ENCODE data around the gene ZNF14.

DNA sequence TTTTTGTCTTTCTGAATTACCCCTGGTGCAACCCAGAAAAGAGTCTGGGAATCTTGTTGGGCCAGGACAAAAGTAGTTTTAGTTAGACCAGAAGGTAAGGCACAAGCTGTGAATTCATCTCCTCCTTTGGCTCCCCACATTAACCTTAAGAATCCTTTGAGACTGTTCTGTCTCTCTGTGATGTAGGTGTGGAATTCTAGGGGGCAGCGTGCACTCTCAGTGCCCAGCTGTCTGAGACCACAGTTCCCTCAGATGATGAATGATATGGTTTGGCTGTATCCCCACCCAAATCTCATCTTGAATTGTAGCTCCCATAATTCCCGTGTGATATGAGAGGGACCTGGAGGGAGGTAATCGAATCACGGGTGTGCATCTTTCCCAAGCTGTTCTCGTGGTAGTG, 44.8 kb upstream of the ZNF14 start:
- TF ChIP-seq ZNF292 (tag by site-specific recombination; IDR thresholded peaks at IDR 0.05; ENCODE audit: borderline replicate concordance, low read depth) (no peak), SP2 (tag by site-specific recombination; IDR thresholded peaks at IDR 0.05) (no peak), YY1 (tag by site-specific recombination; IDR thresholded peaks at IDR 0.05) (no peak), ZBTB17 (tag by site-specific recombination; IDR thresholded peaks at IDR 0.05) (no peak), ZNF585B (tag by site-specific recombination; IDR thresholded peaks at IDR 0.05) (no peak), ZNF776 (tag by site-specific recombination; IDR thresholded peaks at IDR 0.05; ENCODE audit: borderline replicate concordance) (no peak), CTCF (tag by site-specific recombination; IDR thresholded peaks at IDR 0.05) (no peak), ZNF223 (tag by site-specific recombination; IDR thresholded peaks at IDR 0.05) (no peak), ZNF660 (tag by site-specific recombination; IDR thresholded peaks at IDR 0.05) (no peak), ZNF26 (tag by site-specific recombination; IDR thresholded peaks at IDR 0.05) (no peak), PRDM6 (tag by site-specific recombination; IDR thresholded peaks at IDR 0.05) (no peak), GLI4 (tag by site-specific recombination; IDR thresholded peaks at IDR 0.05) (no peak), ZBTB21 (tag by site-specific recombination; IDR thresholded peaks at IDR 0.05) (no peak)
- TF ChIP-seq, protein P1, sequence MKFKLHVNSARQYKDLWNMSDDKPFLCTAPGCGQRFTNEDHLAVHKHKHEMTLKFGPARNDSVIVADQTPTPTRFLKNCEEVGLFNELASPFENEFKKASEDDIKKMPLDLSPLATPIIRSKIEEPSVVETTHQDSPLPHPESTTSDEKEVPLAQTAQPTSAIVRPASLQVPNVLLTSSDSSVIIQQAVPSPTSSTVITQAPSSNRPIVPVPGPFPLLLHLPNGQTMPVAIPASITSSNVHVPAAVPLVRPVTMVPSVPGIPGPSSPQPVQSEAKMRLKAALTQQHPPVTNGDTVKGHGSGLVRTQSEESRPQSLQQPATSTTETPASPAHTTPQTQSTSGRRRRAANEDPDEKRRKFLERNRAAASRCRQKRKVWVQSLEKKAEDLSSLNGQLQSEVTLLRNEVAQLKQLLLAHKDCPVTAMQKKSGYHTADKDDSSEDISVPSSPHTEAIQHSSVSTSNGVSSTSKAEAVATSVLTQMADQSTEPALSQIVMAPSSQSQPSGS (tag by site-specific recombination; IDR thresholded peaks at IDR 0.05; ENCODE audit: low read depth), result no peak

Measured in HEK293 (cell line).